Pancreas (tissue), 10 donors: ENCODE data around the gene ZNF524. TPM values are rescaled to one million over a fixed set of nuclear protein-coding genes. Genes with fewer than 3 reads are reported as not detected.
A peak's percentile ranks its signal among the peaks of the same experiment; 100 is the strongest.

Experiments
- ATAC-seq, 4 donors: fragments of 200-7000 bp; cut with Tn5 transposase; one replicate each; pipeline versions ENCODE4 v1.8.0 to v1.9.1; 2020; ENCODE audit warnings: mild to moderate bottlenecking in 4 of 4, moderate library complexity in 4 of 4
- DNase-seq, 6 donors: peaks; one replicate each; pipeline ENCODE4 v3.0.0-alpha.2; 2020
- FAIRE-seq: peaks from 2 replicates; lab custom pipeline; 2012; peaks lifted over from hg19 to GRCh38; lab: Jason Lieb, UNC
- H3K27ac ChIP-seq, 4 donors: fragments of 200-600 bp; sonication (generic); 1 replicate in 3 of 4; 2 replicates in 1 of 4; pipeline versions ENCODE4 v1.5.0 to v1.8.0; 2020
- H3K27me3 ChIP-seq, 4 donors: fragments of 200-600 bp; one replicate each; pipeline ENCODE4 v1.8.0; 2021
- H3K36me3 ChIP-seq, 3 donors: fragments of 200-600 bp; sonication (generic) in 1 of 3; one replicate each; pipeline versions ENCODE4 v1.5.0 to v1.8.0; 2020 to 2021
- H3K4me1 ChIP-seq, 3 donors: fragments of 200-600 bp; one replicate each; pipeline ENCODE4 v1.8.0; 2021
- H3K4me3 ChIP-seq, 4 donors: fragments of 200-600 bp; sonication (generic) in 2 of 4; one replicate each; pipeline versions ENCODE4 v1.5.0 to v1.8.0; 2020 to 2021
- H3K9me3 ChIP-seq, 4 donors: fragments of 200-600 bp; one replicate each; pipeline ENCODE4 v1.8.0; 2021
- WGBS, 2 donors: extraction: QIAGEN DNeasy Blood & Tissue Kit; methylation state at CpG; one replicate each; pipeline ENCODE4 v1.1.7; 2013; 5-methylcytosine and 5-hydroxymethylcytosine counted together
- intact Hi-C, 3 donors: fragments of 100-400 bp; cut with DNase I; formaldehyde crosslinking; loops; one replicate each; pipeline versions ENCODE4 v1.11.1 to v1.14.2; 2022
- polyA plus RNA-seq, 2 donors: library from polyadenylated mRNA; stranded (reverse); fragments of 200-250 nt; gene quantifications; one replicate each; pipeline ENCODE4 v1.2.3, GENCODE V29; 2013
- total RNA-seq, 6 donors: library from RNA; stranded (reverse); fragmentation: NEBNext Ultra II Directional in 4 of 6; extraction: Animal tissue kit (Norgen Biotek cat#: 25700) in 4 of 6; gene quantifications; one replicate each; pipeline versions ENCODE4 v1.2.1 to v1.2.4, GENCODE V29; 2021 to 2023
- TF ChIP-seq, protein P1 (sequence below), 4 donors: fragments of 200-600 bp; sonication (generic) in 3 of 4; IDR thresholded peaks; one replicate each; pipeline versions ENCODE4 v1.5.0 to v1.8.0; 2021; ENCODE audit warnings: antibody characterized with exemption in 4 of 4
- donor health status: healthy with polysubstance abuse.
- donor health status: DM: no; HTN: no; CAD: no; lungs with moderate emphysema.
- donor health status: DM: no; HTN: no; CAD: no.
- donor health status: control.
- donor health status: control.
- donor health status: Bipolar disorder and iron deficiency.
- donor health status: DM: yes; HTN: yes; CAD: no.
- donor health status: DM: no; HTN: no; CAD: no.
- donor health status: DM: no; HTN: no; CAD: no.
- donor health status: DM: yes; HTN: yes; CAD: no.

Gene ZNF524
- total and polyA plus RNA-seq, 8 donors, result 17.1 to 79.4 (median 33.1) TPM

DNA sequence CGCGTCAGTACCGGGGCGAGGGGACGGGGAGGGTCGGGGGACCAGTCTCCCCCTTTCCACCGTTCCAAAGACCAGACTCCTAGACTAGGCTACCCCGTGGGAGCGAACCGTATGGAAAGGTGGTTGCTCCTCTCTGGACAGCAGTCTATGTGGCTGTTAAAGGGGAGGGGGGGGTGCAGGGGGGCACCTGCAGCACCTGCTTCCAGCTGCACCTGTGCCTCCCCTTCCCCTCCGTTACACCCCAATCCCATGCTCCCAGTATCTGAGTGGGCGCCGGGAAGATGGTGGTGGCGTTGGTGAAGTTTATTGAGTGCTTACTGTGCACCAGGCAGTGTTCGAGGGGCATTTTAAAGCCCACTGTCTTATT, 557 bp downstream of the ZNF524 start:
- intact Hi-C loops, result no loop called here
- Histone ChIP-seq H3K4me3 (peak overlapping the region; percentile 62 to 86 (median 78)), H3K4me1 (peaks cover 0 to 13% (median 0%) of the 10 kb centered on the region in 3 donors), H3K27me3 (no peaks in the 10 kb centered on the region), H3K36me3 (peaks cover 0 to 11% (median under 1%) of the 10 kb centered on the region in 3 donors), H3K27ac (peak overlapping the region; percentile 83 to 98 (median 97)), H3K9me3 (no peaks in the 10 kb centered on the region)
- WGBS, 2 donors, result 3 to 7% methylated on average over 10 to 15 of the region's 15 CpGs
- ATAC-seq (no peak), DNase-seq (no peak), FAIRE-seq (no peak)
- TF ChIP-seq, protein P1, sequence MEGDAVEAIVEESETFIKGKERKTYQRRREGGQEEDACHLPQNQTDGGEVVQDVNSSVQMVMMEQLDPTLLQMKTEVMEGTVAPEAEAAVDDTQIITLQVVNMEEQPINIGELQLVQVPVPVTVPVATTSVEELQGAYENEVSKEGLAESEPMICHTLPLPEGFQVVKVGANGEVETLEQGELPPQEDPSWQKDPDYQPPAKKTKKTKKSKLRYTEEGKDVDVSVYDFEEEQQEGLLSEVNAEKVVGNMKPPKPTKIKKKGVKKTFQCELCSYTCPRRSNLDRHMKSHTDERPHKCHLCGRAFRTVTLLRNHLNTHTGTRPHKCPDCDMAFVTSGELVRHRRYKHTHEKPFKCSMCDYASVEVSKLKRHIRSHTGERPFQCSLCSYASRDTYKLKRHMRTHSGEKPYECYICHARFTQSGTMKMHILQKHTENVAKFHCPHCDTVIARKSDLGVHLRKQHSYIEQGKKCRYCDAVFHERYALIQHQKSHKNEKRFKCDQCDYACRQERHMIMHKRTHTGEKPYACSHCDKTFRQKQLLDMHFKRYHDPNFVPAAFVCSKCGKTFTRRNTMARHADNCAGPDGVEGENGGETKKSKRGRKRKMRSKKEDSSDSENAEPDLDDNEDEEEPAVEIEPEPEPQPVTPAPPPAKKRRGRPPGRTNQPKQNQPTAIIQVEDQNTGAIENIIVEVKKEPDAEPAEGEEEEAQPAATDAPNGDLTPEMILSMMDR (IDR thresholded peaks at IDR 0.05), result no peak

DNA sequence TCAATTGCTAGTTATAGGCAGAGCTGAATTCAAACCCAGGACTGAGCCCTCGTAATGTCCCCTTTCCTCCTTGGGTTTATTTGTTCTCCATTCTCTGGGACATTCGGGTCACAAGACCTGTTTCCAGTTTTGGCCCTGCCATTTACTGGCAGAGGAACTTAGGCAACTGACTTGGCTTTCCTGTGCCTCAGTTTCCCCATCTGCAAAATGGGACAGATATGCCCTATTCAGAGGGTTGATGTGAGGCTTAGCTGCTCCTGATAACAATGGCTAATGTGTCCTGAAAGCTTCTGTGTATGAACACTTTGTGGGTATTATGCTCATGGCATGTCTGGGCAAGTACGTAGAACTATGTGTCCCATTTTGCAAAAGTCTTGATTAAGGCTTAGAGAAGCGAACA, 996 bp downstream of the ZNF524 start:
- peaks cover 0 to 6% (median 0%) of the 10 kb centered on the region in 3 donors for H3K36me3 ChIP-seq
- TF ChIP-seq, protein P1 (IDR thresholded peaks at IDR 0.05), result no peak
- ATAC-seq (no peak), FAIRE-seq (no peak), DNase-seq (no peak)
- H3K4me1 ChIP-seq, result peaks cover 0 to 13% (median 0%) of the 10 kb centered on the region in 3 donors
- WGBS, 2 donors, result 32 to 49% methylated on average over 4 of the region's 4 CpGs
- no peaks in the 10 kb centered on the region for H3K27me3 ChIP-seq
- intact Hi-C loops, result no loop called here
- H3K4me3 ChIP-seq, result peak overlapping the region; percentile 62 to 86 (median 78)
- peak overlapping the region; percentile 83 to 98 (median 97) for H3K27ac ChIP-seq
- no peaks in the 10 kb centered on the region for H3K9me3 ChIP-seq

DNA sequence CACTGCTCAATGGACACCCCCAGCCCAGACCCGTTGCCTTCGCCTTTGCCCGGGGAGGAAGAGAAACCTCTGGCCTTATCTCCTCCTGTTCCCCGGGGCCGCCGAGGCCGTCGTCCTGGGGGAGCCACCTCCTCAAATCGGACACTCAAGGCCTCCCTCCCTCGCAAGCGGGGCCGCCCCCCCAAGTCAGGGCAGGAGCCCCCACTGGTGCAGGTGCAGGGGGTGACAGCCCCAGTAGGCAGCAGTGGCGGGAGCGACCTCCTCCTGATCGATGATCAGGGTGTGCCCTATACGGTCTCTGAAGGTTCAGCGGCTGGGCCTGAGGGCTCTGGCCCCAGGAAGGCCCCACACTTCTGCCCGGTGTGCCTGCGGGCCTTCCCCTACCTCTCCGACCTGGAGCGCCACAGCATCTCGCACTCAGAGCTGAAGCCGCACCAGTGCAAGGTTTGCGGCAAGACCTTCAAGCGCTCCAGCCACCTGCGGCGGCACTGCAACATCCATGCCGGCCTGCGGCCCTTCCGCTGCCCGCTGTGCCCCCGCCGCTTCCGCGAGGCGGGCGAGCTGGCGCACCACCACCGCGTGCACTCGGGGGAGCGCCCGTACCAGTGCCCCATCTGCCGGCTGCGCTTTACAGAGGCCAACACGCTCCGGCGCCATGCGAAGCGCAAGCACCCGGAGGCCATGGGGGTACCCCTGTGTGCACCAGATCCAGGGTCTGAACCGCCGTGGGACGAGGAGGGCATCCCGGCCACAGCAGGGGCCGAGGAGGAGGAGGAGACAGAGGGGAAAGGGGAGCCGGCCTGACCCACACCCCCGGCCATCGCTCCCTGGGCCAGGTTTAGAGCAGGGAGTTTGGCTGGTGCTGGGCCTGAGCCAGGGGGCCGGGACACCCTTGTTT, 2.3 kb downstream of the ZNF524 start:
- Histone ChIP-seq H3K36me3 (no peaks in the 10 kb centered on the region), H3K4me3 (no peak overlapping the region), H3K27me3 (no peaks in the 10 kb centered on the region), H3K9me3 (no peaks in the 10 kb centered on the region), H3K27ac (no peak overlapping the region), H3K4me1 (peaks cover 0 to 20% (median 0%) of the 10 kb centered on the region in 3 donors)
- intact Hi-C loops, result no loop called here
- WGBS, 2 donors, result 93% methylated on average over 60 of the region's 60 CpGs
- DNase-seq (peak in 5 of 6 donors; percentile 39 to 83 (median 60)), FAIRE-seq (no peak), ATAC-seq (no peak)
- TF ChIP-seq, protein P1 (IDR thresholded peaks at IDR 0.05), result no peak

DNA sequence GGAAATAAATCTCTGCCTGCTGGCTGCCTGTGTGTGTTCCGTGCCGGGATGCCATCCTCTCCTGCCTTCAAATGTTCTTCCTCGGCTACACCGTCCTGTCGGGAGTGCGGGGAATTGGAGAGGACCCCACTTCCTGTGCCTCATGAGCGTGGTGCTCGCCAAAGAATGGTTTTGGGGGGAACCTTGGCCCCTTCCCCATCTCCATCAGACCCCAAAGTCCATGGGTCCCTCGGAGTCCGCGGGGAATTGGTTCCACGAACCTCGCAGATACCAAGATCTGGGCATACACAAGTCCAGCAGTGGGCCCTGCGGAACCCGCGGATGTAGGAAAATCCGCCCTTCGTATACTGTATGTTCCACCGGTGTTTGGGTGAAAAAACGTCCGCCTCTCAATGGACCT, 3.0 kb downstream of the ZNF524 start:
- intact Hi-C loops, result no loop called here
- no peak for FAIRE-seq

More for the DNA sequence above, 3.0 kb downstream of the ZNF524 start:
- TF ChIP-seq, protein P1 (IDR thresholded peaks at IDR 0.05), result no peak
- Histone ChIP-seq H3K36me3 (no peaks in the 10 kb centered on the region), H3K4me1 (peaks cover 0 to 20% (median 0%) of the 10 kb centered on the region in 3 donors), H3K4me3 (no peak overlapping the region), H3K27me3 (no peaks in the 10 kb centered on the region), H3K9me3 (no peaks in the 10 kb centered on the region), H3K27ac (no peak overlapping the region)
- DNase-seq (peak in 1 of 6 donors; percentile 48), ATAC-seq (no peak)
- 88 to 91% methylated on average over 21 of the region's 21 CpGs for WGBS, 2 donors
